WTC11 (cell line): ENCODE results near the gene OR1L8. TPM values are rescaled to one million over a fixed set of nuclear protein-coding genes. Genes with fewer than 3 reads are reported as not detected.

Experiments used
- ATAC-seq: fragments of 200-7000 bp; cut with Tn5 transposase; 2 replicates; pipeline ENCODE4 v1.10.0; 2021; ENCODE audit warnings: mild to moderate bottlenecking, moderate library complexity
- CTCF ChIA-PET: fragments of 300-600 bp; sonication (Branson Sonifier 250); formaldehyde crosslinking; loops from one replicate; lab custom pipeline; 2021; ENCODE audit warnings: antibody characterized with exemption; lab: Charles Lee
- POLR2A ChIA-PET: fragments of 350-600 bp; sonication (Branson Sonifier 250); formaldehyde crosslinking; loops from one replicate; lab custom pipeline; 2021; ENCODE audit warnings: antibody characterized with exemption; lab: Charles Lee
- DNase-seq: peaks from one replicate; pipeline ENCODE4 v3.0.0; 2021; ENCODE audit warnings: low spot score
- H3K27ac Mint-ChIP-seq: 2 replicates; pipeline ENCODE4 v1.8.0; 2021; ENCODE audit warnings: mixed read lengths
- H3K27me3 Mint-ChIP-seq: 2 replicates; pipeline ENCODE4 v1.8.0; 2021; ENCODE audit warnings: low read depth, mild to moderate bottlenecking, moderate library complexity, mixed read lengths
- H3K36me3 Mint-ChIP-seq: 2 replicates; pipeline ENCODE4 v1.8.0; 2021; ENCODE audit warnings: mixed read lengths
- H3K4me1 Mint-ChIP-seq: 2 replicates; pipeline ENCODE4 v1.8.0; 2022; ENCODE audit warnings: mixed read lengths
- H3K4me3 Mint-ChIP-seq: 2 replicates; pipeline ENCODE4 v1.8.0; 2021; ENCODE audit warnings: mild to moderate bottlenecking, moderate library complexity, mixed read lengths
- H3K9me3 Mint-ChIP-seq: 2 replicates; pipeline ENCODE4 v1.8.0; 2021; ENCODE audit warnings: mixed read lengths
- ARID4B ChIP-seq: sonication (generic); formaldehyde crosslinking; IDR thresholded peaks from 2 replicates; pipeline ENCODE4 v1.8.0; 2023; ENCODE audit warnings: missing genetic modification reagents, mild to moderate bottlenecking, borderline replicate concordance
- ATF6 ChIP-seq: sonication (generic); formaldehyde crosslinking; IDR thresholded peaks from 2 replicates; pipeline ENCODE4 v1.8.1; 2023; ENCODE audit warnings: mild to moderate bottlenecking, missing genetic modification reagents
- EMX1 ChIP-seq: fragments of 250-450 bp; sonication (Bioruptor Pico); IDR thresholded peaks from 2 replicates; pipeline ENCODE4 v1.8.0; 2021; ENCODE audit warnings: mild to moderate bottlenecking
- GABPB1 ChIP-seq: sonication (generic); formaldehyde crosslinking; IDR thresholded peaks from 2 replicates; pipeline ENCODE4 v1.8.1; 2023; ENCODE audit warnings: mild to moderate bottlenecking, missing genetic modification reagents
- GTF2I ChIP-seq: fragments of 250-450 bp; sonication (Bioruptor Pico); conservative IDR thresholded peaks from 2 replicates; pipeline ENCODE4 v1.4.0; 2021; ENCODE audit warnings: mild to moderate bottlenecking
- JAZF1 ChIP-seq: fragments of 250-450 bp; sonication (Bioruptor Pico); IDR thresholded peaks from 2 replicates; pipeline ENCODE4 v1.9.0; 2021; ENCODE audit warnings: moderate library complexity, mild to moderate bottlenecking, inconsistent platforms
- JUN ChIP-seq: sonication (generic); formaldehyde crosslinking; IDR thresholded peaks from 2 replicates; pipeline ENCODE4 v1.8.0; 2023; ENCODE audit warnings: mild to moderate bottlenecking, missing genetic modification reagents
- MAX ChIP-seq: sonication (generic); formaldehyde crosslinking; IDR thresholded peaks from 2 replicates; pipeline ENCODE4 v1.8.0; 2022; ENCODE audit warnings: mild to moderate bottlenecking, missing genetic modification reagents
- NFYB ChIP-seq: sonication (generic); formaldehyde crosslinking; conservative IDR thresholded peaks from 2 replicates; pipeline ENCODE4 v1.8.0; 2022; ENCODE audit warnings: low read depth, missing genetic modification reagents
- NR1H2 ChIP-seq: sonication (generic); formaldehyde crosslinking; IDR thresholded peaks from 2 replicates; pipeline ENCODE4 v1.9.0; 2021; ENCODE audit warnings: mild to moderate bottlenecking, moderate library complexity, missing genetic modification reagents
- OVOL2 ChIP-seq: fragments of 250-450 bp; sonication (Bioruptor Pico); IDR thresholded peaks from 2 replicates; pipeline ENCODE4 v1.9.0; 2021; ENCODE audit warnings: mild to moderate bottlenecking, borderline replicate concordance
- PRDM15 ChIP-seq: sonication (generic); formaldehyde crosslinking; IDR thresholded peaks from 2 replicates; pipeline ENCODE4 v1.8.0; 2022; ENCODE audit warnings: missing genetic modification reagents
- SMAD3 ChIP-seq: sonication (generic); formaldehyde crosslinking; IDR thresholded peaks from 2 replicates; pipeline ENCODE4 v1.8.0; 2022; ENCODE audit warnings: missing genetic modification reagents, mild to moderate bottlenecking, borderline replicate concordance
- STAT6 ChIP-seq: sonication (generic); formaldehyde crosslinking; conservative IDR thresholded peaks from 2 replicates; pipeline ENCODE4 v1.8.1; 2023; ENCODE audit warnings: mild to moderate bottlenecking, low read depth, missing genetic modification reagents, moderate library complexity
- ZNF263 ChIP-seq: sonication (generic); formaldehyde crosslinking; IDR thresholded peaks from 2 replicates; pipeline ENCODE4 v1.8.1; 2022; ENCODE audit warnings: low read depth, mild to moderate bottlenecking, moderate library complexity, missing genetic modification reagents
- ZNF425 ChIP-seq: fragments of 250-450 bp; sonication (Bioruptor Pico); conservative IDR thresholded peaks from 2 replicates; pipeline ENCODE4 v1.9.0; 2021; ENCODE audit warnings: mild to moderate bottlenecking
- total RNA-seq: library from RNA; stranded (reverse); gene quantifications from 3 replicates; pipeline ENCODE4 v1.2.3, GENCODE V29; 2021

The OR1L8 gene
- total RNA-seq, 1 experiment from 2014 or later, result not detected

- TF ChIP-seq GTF2I (CRISPR knock-in tag), result no peak
- TF ChIP-seq JAZF1 (CRISPR knock-in tag), result no peak
- no peak for TF ChIP-seq STAT6 (CRISPR knock-in tag)
- no peak for TF ChIP-seq JUN (CRISPR knock-in tag)
- TF ChIP-seq PRDM15, result no peak
- no peak for TF ChIP-seq ATF6 (CRISPR knock-in tag)
- H3K27ac Mint-ChIP-seq, result no peak overlapping the region
- POLR2A ChIA-PET, result no interaction called here
- no peak overlapping the region for H3K4me3 Mint-ChIP-seq
- DNase-seq (no peak), ATAC-seq (no peak)
- peaks cover 81% of the 10 kb centered on the region for H3K9me3 Mint-ChIP-seq
- H3K27me3 Mint-ChIP-seq, result peaks cover 4% of the 10 kb centered on the region
- peaks cover 30% of the 10 kb centered on the region for H3K36me3 Mint-ChIP-seq
- CTCF ChIA-PET, result no interaction called here
- H3K4me1 Mint-ChIP-seq, result no peaks in the 10 kb centered on the region
These were observed 26.6 kb upstream of the OR1L8 start for GRCh38 chr9:122609804-122610203.

- peaks cover 29% of the 10 kb centered on the region for H3K36me3 Mint-ChIP-seq
- DNase-seq, result no peak
- CTCF ChIA-PET, result no interaction called here
- TF ChIP-seq SMAD3 (CRISPR knock-in tag), result no peak
- no peak for TF ChIP-seq NFYB (CRISPR knock-in tag)
- TF ChIP-seq EMX1 (CRISPR knock-in tag), result no peak
- no peak for TF ChIP-seq GABPB1
- no peak for TF ChIP-seq MAX (CRISPR knock-in tag)
- TF ChIP-seq OVOL2, result no peak
- no peak for TF ChIP-seq NR1H2
- TF ChIP-seq, all 79 proteins: peak for 0
- POLR2A ChIA-PET, result no interaction called here
- ATAC-seq, result no peak
- H3K9me3 Mint-ChIP-seq, result peaks cover 88% of the 10 kb centered on the region
- H3K4me3 Mint-ChIP-seq, result no peak overlapping the region
- peaks cover 4% of the 10 kb centered on the region for H3K27me3 Mint-ChIP-seq
- H3K27ac Mint-ChIP-seq, result no peak overlapping the region
- no peaks in the 10 kb centered on the region for H3K4me1 Mint-ChIP-seq
These were observed 23.4 kb upstream of the OR1L8 start for GRCh38 chr9:122606587-122606986.

- CTCF ChIA-PET, result no interaction called here
- Mint-ChIP-seq H3K27me3 (no peaks in the 10 kb centered on the region; the same call in none of the 2 replicates), H3K4me3 (no peak overlapping the region), H3K27ac (no peak overlapping the region), H3K36me3 (peaks cover 30% of the 10 kb centered on the region), H3K9me3 (peaks cover 86% of the 10 kb centered on the region), H3K4me1 (no peaks in the 10 kb centered on the region)
- no peak for DNase-seq
- POLR2A ChIA-PET, result no interaction called here
- ATAC-seq, result no peak
- TF ChIP-seq ZNF263, result no peak
- TF ChIP-seq ARID4B (CRISPR knock-in tag), result no peak
- no peak for TF ChIP-seq ZNF425 (CRISPR knock-in tag)
These were observed 22.5 kb upstream of the OR1L8 start for GRCh38 chr9:122605691-122606090.
